Prostate gland (tissue), 2 donors: ENCODE results near the gene GPR15LG.

Source experiments
- POLR2AphosphoS5 ChIP-seq: sonication (generic); formaldehyde crosslinking; IDR thresholded peaks from one replicate; pipeline ENCODE4 v1.6.1; 2017; ENCODE audit warnings: antibody characterized with exemption
- TF ChIP-seq, protein P1 (sequence below), 4 experiments: fragments of 200-600 bp in 2 of 4; fragments of 450-650 bp in 2 of 4; sonication (generic) in 2 of 4; IDR thresholded peaks; 1 replicate in 3 of 4; 2 replicates in 1 of 4; pipeline ENCODE4 v1.5.1; 2016 to 2019; ENCODE audit warnings: antibody characterized with exemption in 4 of 4, mild to moderate bottlenecking in 2 of 4, moderate library complexity in 2 of 4

DNA sequence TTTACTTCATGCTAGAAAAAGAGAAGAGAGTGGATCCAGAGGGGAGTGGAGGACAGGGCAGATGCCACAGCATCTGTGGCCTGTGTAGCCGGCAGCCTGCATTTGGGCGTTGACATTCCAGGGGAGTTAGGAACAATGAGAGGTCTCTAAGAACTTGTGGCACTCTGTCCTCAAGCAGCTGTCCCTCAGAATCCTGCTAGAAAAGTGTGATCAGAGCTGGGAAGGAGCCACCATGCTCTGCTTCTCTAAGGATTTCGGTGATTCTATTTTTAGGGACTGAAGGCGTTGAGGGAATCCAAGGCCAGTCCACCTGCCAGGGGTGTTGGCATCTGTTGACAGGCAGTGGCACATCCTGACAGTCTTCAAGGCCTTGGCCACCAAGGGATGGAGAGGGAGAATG lies 44.1 kb downstream of the GPR15LG start:
- TF ChIP-seq, protein P1, sequence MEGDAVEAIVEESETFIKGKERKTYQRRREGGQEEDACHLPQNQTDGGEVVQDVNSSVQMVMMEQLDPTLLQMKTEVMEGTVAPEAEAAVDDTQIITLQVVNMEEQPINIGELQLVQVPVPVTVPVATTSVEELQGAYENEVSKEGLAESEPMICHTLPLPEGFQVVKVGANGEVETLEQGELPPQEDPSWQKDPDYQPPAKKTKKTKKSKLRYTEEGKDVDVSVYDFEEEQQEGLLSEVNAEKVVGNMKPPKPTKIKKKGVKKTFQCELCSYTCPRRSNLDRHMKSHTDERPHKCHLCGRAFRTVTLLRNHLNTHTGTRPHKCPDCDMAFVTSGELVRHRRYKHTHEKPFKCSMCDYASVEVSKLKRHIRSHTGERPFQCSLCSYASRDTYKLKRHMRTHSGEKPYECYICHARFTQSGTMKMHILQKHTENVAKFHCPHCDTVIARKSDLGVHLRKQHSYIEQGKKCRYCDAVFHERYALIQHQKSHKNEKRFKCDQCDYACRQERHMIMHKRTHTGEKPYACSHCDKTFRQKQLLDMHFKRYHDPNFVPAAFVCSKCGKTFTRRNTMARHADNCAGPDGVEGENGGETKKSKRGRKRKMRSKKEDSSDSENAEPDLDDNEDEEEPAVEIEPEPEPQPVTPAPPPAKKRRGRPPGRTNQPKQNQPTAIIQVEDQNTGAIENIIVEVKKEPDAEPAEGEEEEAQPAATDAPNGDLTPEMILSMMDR (IDR thresholded peaks at IDR 0.05) = no peak
- TF ChIP-seq POLR2AphosphoS5 = no peak
